ENCODE data around the gene MINDY4.

- TF ChIP-seq, protein P1, sequence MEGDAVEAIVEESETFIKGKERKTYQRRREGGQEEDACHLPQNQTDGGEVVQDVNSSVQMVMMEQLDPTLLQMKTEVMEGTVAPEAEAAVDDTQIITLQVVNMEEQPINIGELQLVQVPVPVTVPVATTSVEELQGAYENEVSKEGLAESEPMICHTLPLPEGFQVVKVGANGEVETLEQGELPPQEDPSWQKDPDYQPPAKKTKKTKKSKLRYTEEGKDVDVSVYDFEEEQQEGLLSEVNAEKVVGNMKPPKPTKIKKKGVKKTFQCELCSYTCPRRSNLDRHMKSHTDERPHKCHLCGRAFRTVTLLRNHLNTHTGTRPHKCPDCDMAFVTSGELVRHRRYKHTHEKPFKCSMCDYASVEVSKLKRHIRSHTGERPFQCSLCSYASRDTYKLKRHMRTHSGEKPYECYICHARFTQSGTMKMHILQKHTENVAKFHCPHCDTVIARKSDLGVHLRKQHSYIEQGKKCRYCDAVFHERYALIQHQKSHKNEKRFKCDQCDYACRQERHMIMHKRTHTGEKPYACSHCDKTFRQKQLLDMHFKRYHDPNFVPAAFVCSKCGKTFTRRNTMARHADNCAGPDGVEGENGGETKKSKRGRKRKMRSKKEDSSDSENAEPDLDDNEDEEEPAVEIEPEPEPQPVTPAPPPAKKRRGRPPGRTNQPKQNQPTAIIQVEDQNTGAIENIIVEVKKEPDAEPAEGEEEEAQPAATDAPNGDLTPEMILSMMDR (IDR thresholded peaks at IDR 0.05), result no peak
- no peak for TF ChIP-seq EP300 (IDR thresholded peaks at IDR 0.05)
These were observed 17.6 kb downstream of the MINDY4 start for GRCh38 chr7:30788640-30789333.
